GM19463 (cell line): ENCODE measurements around the gene NAT9.
A peak's percentile ranks its signal among the peaks of the same experiment; 100 is the strongest.

Source experiments
- ATAC-seq: cut with Tn5 transposase; IDR thresholded peaks from one replicate; pipeline ENCODE4 v1.9.1; 2021; ENCODE audit warnings: mild to moderate bottlenecking, moderate library complexity; ENCODE audit not compliant: unreplicated experiment

NAT9 gene

DNA sequence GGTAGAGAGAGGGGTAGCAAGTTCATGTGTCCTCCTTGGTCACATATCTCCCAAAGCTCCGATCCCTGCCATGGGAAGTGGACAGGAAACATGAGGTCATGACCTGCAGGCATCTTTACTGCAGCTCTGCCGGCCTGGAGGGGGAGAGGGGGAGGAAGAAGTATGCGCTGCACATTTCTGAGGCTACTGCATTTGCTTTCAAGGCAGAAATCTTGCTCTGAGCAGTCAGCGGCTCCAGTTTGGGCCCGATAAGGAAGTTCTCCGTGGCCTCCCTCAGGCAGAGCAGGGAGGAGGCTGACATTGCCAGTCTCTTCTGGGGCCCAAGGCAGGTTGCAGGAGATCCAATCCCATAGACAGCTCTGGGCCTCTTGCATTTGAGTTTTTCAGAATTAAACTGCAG, 29.2 kb downstream of the NAT9 start:
- no peak for ATAC-seq

DNA sequence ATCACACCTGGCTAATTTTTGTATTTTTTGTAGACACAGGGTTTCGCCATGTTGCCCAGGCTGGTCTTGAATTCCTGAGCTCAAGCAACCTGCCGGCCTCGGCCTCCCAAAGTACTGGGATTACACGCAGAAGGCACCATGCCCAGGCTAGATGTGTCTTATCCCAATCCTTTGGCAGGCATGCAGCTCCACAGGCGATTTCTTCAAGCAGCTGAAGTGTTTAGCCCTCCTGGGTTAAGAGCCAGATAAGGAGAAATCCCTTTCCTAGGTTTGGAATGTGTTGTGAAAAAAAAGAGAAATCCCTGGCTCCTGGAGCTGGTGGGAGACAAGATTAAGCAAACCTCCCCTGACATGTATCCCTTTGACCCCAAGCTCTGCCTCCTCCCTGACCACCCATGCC, 29.8 kb downstream of the NAT9 start:
- ATAC-seq = no peak

DNA sequence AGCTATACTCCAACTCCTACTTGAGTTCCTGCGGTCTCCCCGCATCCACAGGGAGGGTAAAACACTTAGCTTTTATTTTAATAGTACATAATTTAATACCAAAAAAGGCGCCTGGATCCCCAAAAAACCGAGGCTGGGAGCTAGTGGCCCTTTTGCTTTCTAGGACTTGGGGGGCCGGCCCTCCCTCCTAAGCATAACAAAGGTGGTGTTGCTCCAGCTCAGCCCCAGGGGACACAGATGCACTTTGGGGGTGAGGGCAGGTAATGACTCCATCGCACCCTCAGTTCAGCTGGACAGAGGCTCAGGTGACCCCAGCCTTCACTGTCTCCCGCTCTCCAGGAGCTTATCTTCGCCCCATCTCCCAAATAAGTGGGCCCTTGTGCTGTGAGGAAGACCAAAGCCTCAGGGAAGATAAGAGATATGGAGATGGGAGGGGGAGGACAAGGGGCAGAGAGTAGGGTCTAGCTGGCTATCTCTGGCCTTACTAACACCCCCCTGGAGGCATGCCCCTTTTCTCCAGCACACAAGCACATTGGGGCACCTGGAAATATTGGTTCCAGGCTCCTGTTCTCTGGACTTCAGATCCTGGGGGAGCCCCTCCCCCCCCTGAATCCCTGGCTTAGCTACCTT, 30.5 kb downstream of the NAT9 start:
- no peak for ATAC-seq

DNA sequence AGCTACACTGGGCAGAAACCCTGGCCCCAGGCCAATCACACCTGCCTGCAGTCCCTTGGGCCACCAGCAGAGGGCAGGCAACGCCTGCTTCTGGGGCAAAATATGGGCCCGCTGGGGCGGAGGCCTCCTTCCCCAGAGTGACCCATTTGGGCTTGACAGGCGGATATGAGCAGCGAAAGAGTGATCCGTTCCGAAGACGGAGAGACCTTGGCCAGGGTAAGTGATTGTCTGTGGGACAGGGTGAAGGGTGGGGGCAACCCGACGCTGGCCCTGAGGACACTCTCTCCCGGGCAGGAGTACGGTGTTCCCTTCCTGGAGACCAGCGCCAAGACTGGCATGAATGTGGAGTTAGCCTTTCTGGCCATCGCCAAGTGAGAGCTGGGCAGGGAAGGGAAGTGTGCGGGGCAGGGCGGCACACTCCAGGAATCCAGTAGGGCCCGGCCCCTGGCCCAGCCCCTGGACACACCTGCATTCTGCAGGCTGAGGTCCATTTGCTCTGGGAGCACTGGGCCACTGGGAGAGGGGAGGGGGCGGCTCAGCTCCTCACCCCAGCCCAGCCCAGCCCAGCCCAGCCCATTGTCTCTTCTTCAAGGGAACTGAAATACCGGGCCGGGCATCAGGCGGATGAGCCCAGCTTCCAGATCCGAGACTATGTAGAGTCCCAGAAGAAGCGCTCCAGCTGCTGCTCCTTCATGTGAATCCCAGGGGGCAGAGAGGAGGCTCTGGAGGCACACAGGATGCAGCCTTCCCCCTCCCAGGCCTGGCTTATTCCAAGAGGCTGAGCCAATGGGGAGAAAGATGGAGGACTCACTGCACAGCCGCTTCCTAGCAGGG, 31.2 kb downstream of the NAT9 start:
- no peak for ATAC-seq

DNA sequence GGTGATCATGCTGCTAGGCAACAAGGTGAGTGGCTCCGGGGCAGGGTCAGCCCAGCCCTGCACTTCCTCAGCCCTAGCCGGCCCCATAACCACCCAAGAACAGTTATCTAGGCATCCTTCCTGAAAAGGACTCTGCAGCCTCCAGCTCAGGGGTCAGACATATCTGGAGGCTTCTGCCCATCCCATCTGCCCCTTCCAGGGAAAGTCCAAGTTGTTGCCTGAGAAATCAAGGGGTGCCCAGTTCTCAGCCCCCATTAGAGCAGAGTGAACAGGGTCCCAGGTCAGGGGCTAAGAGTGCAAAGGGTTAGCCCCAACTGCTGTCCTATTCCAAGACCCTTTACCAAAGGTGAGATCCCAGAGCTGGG, 31.8 kb downstream of the NAT9 start:
- ATAC-seq = no peak

DNA sequence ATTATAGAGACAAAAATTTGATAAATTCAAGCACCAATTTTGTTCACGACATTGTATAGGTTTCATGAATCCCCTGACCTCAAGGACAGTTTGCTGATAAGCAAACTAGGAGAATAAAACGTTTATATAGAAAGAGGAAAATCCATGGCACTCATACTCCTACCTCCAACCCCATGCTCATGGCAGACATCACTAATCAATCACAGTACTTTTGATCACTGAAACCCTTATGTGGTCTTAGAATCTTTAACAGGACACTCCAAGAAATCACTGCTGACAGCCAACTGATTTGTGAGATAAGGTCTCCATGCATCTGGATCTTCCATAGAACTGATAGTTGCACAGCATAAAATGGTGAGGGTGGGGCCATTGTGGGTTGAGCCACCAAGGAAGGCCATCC, 32.4 kb downstream of the NAT9 start:
- no peak for ATAC-seq

DNA sequence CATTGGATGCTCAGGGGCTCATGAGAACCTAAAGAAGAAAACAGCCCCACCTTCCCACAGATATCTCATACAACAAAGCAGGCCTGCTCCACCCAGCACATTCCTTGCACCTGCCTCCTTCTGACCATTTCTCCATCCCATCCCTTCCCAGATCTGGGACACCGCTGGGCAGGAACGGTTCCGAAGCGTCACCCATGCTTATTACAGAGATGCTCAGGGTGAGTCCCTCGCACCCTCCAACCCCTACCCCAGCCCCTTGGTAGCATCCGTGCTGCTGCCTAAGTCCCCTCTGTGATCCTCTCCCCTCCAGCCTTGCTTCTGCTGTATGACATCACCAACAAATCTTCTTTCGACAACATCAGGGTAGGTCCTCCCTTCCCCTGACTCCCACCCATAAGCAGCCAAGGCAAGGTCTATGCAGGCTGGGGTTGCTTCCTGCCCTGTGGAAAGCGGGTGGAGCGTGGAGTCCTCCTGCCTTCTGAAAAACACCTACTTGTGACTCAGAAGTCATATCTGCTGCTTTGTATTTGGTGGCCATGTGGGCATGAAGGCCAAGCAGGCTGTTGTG, 33.1 kb downstream of the NAT9 start:
- ATAC-seq = no peak

DNA sequence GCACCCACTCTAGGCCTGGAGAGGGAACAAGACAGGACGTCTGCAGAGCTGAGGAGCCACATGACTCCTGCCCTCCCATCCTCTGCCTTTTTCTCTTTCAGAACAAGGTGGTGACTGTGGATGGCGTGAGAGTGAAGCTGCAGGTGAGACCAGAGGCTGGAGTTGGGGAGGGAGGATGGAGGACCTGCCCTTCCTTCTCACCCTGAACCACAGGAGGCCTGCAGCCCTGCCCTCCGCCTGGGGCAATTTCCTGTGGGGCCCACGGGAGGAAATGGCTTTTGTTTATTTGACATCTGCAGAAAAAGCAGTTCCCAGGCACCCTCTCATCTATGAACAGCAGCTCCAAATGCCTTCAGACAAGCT, 34.0 kb downstream of the NAT9 start:
- no peak for ATAC-seq

DNA sequence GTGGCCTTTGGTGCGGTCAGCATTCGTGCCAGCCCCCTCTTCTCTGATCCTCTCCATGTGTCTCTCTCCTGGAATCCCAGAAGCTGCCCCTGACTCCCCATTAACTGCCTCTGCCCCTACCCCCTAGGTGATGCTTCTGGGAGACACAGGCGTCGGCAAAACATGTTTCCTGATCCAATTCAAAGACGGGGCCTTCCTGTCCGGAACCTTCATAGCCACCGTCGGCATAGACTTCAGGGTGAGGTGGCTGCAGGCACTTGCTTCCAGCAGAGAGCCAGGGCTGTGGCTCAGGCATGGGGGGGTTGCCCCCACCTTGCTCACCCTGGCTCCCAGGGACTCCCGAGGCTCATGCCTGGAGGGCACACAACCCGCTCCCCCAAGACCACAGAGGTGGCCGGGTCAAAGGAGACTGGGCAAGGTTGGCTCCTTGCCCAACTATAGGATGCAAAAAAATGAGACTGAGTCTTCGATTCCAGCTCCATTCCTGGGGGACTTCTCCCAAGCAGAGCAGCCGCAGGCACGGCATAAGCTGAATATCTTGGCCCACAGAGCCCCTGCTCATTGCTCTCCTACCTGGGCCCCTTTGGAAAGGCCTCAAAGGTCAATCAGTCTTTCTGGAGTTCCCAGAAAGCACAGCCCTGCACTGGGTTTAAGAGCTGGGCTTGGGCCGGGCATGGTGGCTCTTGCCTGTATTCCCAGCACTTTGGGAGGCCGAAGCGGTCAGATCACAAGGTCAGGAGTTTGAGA, 35.3 kb downstream of the NAT9 start:
- no peak for ATAC-seq

DNA sequence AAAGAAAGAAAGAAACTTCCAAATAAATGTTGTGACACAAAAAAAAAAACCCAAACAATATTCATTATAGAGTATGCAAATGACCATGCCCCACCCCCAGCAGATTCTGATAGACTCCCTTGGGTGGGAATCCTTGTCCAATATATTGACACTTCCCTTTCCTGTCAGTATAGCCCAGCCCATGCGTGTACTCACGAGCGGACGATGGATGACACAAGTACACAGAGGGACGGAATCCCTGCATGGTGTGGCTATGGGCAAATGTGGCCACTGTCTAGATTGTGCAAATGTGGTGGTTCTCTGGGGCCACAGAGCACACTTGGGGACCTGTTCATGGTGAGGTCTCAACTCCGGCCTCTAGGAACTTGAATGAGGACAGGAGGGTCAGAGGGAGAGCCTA, 36.0 kb downstream of the NAT9 start:
- ATAC-seq = no peak

DNA sequence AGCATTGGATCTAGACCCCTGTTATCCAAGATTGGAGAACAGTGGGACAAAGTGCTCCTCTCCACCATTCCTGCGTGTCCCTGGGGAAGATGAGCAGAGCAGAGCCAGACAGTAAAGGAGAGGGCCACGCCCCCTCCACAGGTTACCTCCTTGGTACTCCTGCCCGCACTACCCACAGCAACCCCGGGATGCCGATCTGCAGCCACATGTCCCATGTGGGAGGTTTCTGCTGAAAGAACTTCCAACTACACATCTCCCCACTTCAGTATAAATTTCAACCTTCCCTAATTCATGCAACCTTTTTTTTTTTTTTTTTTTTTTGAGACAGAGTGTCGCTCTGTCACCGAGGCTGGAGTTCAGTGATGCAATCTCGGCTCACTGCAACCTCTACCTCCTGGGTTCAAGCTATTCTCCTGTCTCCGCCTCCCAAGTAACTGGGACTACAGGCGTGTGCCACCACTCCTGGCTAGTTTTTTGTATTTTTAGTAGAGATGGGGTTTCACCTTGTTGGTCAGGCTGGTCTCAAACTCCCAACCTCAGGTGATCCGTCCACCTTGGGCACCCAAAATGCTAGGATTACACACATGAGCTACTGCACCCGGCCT, 36.8 kb downstream of the NAT9 start:
- ATAC-seq = no peak

DNA sequence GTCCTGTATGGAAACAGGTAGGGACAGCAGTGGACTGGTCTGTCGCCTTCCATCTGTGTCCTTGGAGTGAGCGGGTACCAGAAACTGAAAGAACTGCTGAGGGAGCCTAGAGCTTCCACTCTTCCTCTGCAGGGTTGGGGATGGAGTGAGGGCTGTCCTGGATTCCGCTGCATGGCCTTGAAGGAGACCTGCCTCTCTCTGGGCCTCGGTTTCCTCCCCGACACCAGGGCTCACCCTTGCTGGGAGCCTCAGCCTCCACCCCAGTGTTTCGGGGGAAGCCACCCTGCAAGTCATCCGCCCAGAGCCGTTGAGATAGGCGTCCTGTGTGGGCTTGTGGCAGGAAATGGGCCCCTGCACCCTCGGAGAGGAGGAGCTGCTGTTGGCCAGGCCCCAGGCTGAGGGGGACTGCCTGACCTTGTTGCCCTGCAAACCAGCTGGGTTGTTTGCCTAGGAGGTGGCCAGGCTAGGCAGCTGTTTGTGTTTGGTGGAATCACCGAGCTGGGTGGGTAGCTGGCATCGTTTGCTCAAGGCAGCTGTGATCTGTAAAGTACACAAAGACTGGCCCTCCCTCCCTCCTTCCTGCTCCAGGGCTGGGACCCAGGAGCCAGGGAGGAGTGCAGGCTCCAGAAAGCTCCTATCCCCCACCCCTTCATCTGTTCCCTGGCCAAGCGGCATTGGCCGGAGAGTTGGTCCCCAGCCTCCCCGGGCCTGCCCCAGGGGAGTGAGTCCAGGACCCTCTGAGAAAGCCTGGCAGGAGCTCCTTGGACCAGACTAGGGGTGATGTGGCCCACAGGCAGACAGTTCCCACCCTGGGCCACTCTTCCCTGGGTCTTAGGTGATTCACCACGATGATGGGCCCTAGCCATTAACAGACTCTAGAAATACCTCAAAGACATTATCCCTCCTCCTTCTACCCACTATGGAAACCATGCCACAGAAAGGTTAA, 37.8 kb downstream of the NAT9 start:
- ATAC-seq = peak; percentile 62

DNA sequence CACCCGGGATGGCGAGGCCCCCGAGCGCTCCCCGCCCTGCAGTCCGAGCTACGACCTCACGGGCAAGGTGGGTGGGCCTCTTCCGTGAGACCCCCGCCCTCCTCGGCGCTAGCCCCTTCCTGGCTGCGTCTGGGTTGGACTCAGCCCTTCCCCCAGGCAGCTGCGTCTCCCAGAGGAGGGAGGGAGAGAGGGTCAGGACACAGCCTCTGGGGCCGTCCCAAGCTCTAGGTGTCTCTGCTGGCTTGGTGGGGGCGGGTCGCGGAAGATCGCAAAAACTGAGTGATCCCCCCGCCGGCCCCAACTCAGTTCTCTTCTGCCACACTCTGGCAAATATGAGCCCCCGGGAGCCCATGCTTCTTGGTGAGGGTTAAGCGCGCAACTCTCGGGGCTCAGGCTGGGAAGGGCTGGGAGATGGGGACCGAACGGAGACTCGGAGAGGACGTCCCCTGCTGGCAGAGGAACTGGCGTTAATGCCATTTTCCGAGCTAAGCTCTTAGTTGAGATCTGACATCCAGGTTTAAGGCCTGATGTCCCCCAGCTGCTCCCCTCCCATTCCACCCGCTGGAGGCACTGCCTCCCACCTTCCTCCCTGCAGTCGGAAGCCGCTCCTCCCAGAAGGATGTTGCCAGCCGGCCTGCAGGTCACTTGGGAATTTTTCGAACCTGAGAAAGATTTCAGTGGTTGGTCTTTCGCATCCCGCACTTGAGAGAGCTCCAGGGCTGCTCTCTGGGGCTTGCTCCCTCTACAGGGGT, 38.7 kb downstream of the NAT9 start:
- ATAC-seq = no peak

DNA sequence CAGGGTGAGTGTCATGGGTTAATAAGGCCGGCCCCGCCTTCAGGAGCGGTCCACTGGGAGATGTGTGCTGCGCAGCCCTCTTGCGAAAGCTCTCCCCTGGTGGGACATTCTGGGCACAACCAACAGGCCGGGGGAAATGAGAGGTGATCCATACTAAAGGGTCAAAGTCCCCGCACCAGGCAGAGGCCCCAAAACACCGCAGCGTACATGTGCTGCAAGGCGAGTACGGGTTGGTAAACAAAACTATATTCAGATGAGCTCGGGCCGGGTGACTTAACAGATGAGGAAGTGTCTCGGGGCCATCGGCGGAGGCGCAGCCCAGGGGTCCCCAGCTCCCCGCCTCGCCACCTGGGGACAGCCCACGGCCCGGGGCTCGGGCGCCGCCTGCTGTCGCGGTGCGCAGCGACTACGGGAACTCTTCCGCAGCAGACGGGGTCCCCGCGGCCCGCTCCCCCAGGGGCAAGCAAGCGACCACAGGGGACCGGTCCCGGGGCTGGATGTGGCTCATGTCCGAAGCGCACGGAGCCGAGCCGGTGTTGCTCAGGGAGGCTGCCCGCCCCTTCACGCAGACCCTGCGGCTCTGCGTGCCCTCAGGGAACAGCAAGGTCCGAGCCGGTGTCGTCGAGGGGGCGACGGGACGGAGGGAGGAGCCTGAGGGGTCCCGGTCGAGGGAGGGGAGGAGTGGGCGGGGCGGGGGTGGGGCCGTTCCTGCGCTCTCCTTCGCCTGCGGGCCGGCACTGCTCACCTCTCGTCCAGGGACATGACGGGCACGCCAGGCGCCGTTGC, 39.4 kb downstream of the NAT9 start, which contains the start of gene RAB37:
Gene RAB37, plus strand, starts transcription at position 744 of the 786 bp plus-strand sequence. Its CDS starts 17 bp downstream, at position 761.
- ATAC-seq = no peak

DNA sequence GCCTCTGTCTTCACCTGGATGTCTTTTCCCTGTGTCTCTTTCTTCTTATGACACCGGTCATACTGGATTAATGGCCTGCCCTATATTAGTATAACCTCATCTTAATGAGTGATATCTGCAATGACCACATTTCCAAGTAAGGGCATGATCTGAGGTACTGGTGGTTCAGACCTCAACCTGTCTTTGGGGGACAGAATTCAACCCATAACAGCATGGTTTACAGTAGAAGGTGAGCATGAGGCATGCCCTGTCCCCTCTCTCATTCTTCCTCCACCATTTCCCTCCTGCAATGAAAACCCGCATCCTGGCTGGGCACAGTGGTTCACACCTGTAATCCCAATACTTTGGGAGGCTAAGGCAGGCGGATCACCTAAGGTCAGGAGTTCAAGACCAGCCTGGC, 41.9 kb downstream of the NAT9 start:
- no peak for ATAC-seq

DNA sequence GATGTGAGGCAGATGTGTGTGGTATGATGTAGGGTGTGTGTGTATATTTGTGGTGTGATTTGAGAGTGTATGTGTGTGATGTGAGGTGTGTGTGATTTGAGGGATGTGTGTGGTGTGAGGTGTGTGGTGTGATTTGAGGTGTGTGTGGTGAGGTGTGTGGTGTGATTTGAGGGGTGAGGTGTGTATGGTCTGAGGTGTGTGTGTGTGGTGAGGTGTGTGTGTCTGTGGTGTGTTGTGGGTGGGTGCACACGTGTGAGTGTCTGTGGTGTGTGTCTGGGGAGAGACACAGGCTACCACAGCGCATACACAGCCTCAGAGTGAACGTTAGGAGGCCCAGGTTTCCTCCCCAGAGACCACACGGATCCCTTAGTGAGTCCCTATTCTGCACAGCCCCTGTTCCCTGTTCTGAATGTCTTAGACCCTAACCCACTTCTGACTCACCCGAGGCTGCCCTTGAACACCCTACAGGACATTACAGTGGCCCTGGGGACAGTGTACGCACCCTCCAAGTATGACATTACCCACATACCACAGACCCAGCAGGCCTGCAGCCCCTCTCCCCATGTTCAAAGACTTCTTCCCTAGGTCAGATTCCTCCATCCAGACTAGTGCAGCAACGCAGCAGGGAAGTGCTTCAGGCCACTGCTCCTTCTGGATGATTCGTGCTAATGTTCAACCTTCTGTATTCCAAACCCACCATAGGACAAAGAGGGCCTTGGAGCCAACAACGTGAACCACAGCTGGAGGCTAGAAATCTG, 42.6 kb downstream of the NAT9 start:
- ATAC-seq = no peak

DNA sequence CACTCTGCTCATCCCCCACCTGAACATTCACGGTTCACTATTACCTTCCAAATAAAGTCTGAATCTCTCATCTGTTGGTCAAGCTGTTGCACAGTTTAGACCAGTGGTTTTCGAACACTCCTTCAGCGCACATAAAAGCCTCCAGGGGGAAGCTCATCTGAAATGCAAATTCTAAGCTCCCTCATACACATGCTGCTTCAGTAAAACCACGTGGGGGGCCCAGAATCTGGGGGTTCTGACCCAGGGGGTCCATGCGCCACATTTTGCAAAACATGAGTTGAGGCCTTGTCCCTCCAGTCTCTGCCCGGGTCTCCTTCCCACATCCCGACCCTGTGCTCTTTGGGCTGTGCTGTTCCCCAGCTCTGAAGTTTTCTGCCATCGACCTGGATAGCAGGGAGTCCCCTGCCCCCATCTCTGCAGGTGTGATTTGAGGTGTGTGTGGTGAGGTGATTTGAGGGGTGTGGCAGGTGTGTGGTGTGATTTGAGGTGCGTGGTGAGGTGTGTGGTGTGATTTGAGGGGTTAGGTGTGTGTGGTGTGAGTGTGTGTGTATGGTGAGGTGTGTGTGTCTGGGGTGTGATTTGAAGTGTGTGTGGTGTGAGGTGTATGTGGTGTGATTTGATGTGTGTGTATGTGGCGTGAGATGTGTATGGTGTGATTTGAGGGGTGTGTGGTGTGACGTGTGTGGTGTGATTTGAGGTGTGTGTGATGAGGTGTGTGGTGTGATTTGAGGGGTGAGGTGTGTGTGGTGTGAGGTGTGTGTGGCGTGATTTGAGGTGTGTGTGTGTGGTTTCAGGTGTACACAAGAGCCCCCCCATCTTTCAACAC, 43.9 kb downstream of the NAT9 start:
- ATAC-seq = no peak
